Measurements from ENCODE around the gene NDUFV1. TPM values are rescaled to one million over a fixed set of nuclear protein-coding genes. Genes with fewer than 3 reads are reported as not detected.
"Not testable (repeated sequence)": the region's sequence is repeated elsewhere in the genome, so short reads cannot be mapped to it uniquely, and the experiment has no call there.

Gene NDUFV1
- total RNA-seq, 1 donor from 2014 or later: 193 TPM

- DNase-seq (ENCODE audit: low read depth, low spot score): no peak
These were observed 4.4 kb downstream of the NDUFV1 start for GRCh38 chr11:67611165-67611564.

GRCh38 chr11:67611704-67612587, 5.2 kb downstream of the NDUFV1 start:
- no peak for DNase-seq (ENCODE audit: low read depth, low spot score)

- DNase-seq (ENCODE audit: low read depth, low spot score): no peak
These were observed 6.0 kb downstream of the NDUFV1 start for GRCh38 chr11:67612751-67613150.

- no peak for DNase-seq (ENCODE audit: low read depth, low spot score)
These were observed 6.7 kb downstream of the NDUFV1 start for GRCh38 chr11:67613313-67613959.

- no peak for DNase-seq (ENCODE audit: low read depth, low spot score)
These were observed 7.4 kb downstream of the NDUFV1 start for GRCh38 chr11:67613960-67614715.

GRCh38 chr11:67614730-67615714, 8.3 kb downstream of the NDUFV1 start:
- no peak for DNase-seq (ENCODE audit: low read depth, low spot score)

- DNase-seq (ENCODE audit: low read depth, low spot score): no peak
These were observed 9.1 kb downstream of the NDUFV1 start for GRCh38 chr11:67615728-67616430.

GRCh38 chr11:67616431-67617242, 9.9 kb downstream of the NDUFV1 start:
- DNase-seq (ENCODE audit: low read depth, low spot score): no peak

- no peak for DNase-seq (ENCODE audit: low read depth, low spot score)
These were observed 10.7 kb downstream of the NDUFV1 start for GRCh38 chr11:67617243-67617953.

- DNase-seq (ENCODE audit: low read depth, low spot score): not testable (repeated sequence)
These were observed 12.3 kb downstream of the NDUFV1 start for GRCh38 chr11:67618901-67619659.

- not testable (repeated sequence) for DNase-seq (ENCODE audit: low read depth, low spot score)
These were observed 13.2 kb downstream of the NDUFV1 start for GRCh38 chr11:67619683-67620618.

GRCh38 chr11:67620621-67621020, 13.9 kb downstream of the NDUFV1 start:
- DNase-seq (ENCODE audit: low read depth, low spot score): not testable (repeated sequence)

GRCh38 chr11:67621928-67622327, 15.2 kb downstream of the NDUFV1 start:
- not testable (repeated sequence) for DNase-seq (ENCODE audit: low read depth, low spot score)

GRCh38 chr11:67622905-67623304, 16.2 kb downstream of the NDUFV1 start:
- not testable (repeated sequence) for DNase-seq (ENCODE audit: low read depth, low spot score)

GRCh38 chr11:67623795-67624194, 17.1 kb downstream of the NDUFV1 start:
- not testable (repeated sequence) for DNase-seq (ENCODE audit: low read depth, low spot score)

- DNase-seq (ENCODE audit: low read depth, low spot score): not testable (repeated sequence)
These were observed 19.5 kb downstream of the NDUFV1 start for GRCh38 chr11:67626131-67626833.

All from pulmonary artery endothelial cell (primary cell).